GM23338 (cell line): ENCODE results near the gene COX11. TPM values are rescaled to one million over a fixed set of nuclear protein-coding genes. Genes with fewer than 3 reads are reported as not detected.

ENCODE experiments used
- ATAC-seq: fragments of 200-7000 bp; cut with Tn5 transposase; 3 replicates; pipeline ENCODE4 v1.9.1; 2020
- DNase-seq: peaks from one replicate; pipeline ENCODE4 v3.0.0-alpha.2; 2015; ENCODE audit warnings: low spot score
- H2AFZ ChIP-seq: fragments of 200-600 bp; sonication (generic); 2 replicates; pipeline ENCODE4 v1.8.0; 2016; ENCODE audit warnings: antibody characterized with exemption, mild to moderate bottlenecking, moderate library complexity
- H3F3A ChIP-seq: fragments of 200-600 bp; sonication (generic); replicated peaks from 2 replicates; pipeline ENCODE4 v1.8.0; 2017; ENCODE audit warnings: antibody characterized with exemption, mixed run types, low read depth
- H3K27ac ChIP-seq: fragments of 200-600 bp; sonication (generic); 2 replicates; pipeline ENCODE4 v1.6.1; 2016; ENCODE audit warnings: low read depth
- H3K27me3 ChIP-seq: fragments of 200-600 bp; sonication (generic); 2 replicates; pipeline ENCODE4 v1.8.0; 2016; ENCODE audit warnings: mild to moderate bottlenecking, mixed run types, moderate library complexity; ENCODE audit not compliant: insufficient read depth
- H3K36me3 ChIP-seq: fragments of 200-600 bp; sonication (generic); 2 replicates; pipeline ENCODE4 v1.8.0; 2016; ENCODE audit warnings: mild to moderate bottlenecking; ENCODE audit not compliant: insufficient read depth
- H3K4me1 ChIP-seq: fragments of 200-600 bp; sonication (generic); 2 replicates; pipeline ENCODE4 v1.8.0; 2016; ENCODE audit warnings: mild to moderate bottlenecking, moderate library complexity; ENCODE audit not compliant: insufficient read depth
- H3K4me2 ChIP-seq: fragments of 200-600 bp; sonication (generic); 2 replicates; pipeline ENCODE4 v1.7.1; 2017; ENCODE audit warnings: mixed run types
- H3K4me3 ChIP-seq: fragments of 200-600 bp; sonication (generic); 2 replicates; pipeline ENCODE4 v1.6.1; 2016; ENCODE audit warnings: mixed run types
- H3K79me2 ChIP-seq: fragments of 200-600 bp; sonication (generic); replicated peaks from 2 replicates; pipeline ENCODE4 v1.8.0; 2017; ENCODE audit warnings: mild to moderate bottlenecking; ENCODE audit not compliant: insufficient read depth
- H3K9me2 ChIP-seq: fragments of 200-600 bp; sonication (generic); 2 replicates; pipeline ENCODE4 v1.8.0; 2017; ENCODE audit not compliant: insufficient read depth
- H4K20me1 ChIP-seq: fragments of 200-600 bp; sonication (generic); replicated peaks from 2 replicates; pipeline ENCODE4 v1.8.0; 2017; ENCODE audit warnings: mild to moderate bottlenecking; ENCODE audit not compliant: insufficient read depth
- H3K27ac Mint-ChIP-seq: 2 replicates; pipeline ENCODE4 v1.8.0; 2020; ENCODE audit warnings: inconsistent platforms, mild to moderate bottlenecking, moderate library complexity, mixed read lengths
- H3K27me3 Mint-ChIP-seq: 3 replicates; pipeline ENCODE4 v1.8.0; 2022; ENCODE audit warnings: low read depth, mild to moderate bottlenecking, moderate library complexity, mixed read lengths, inconsistent platforms; ENCODE audit not compliant: insufficient read depth, poor library complexity
- H3K36me3 Mint-ChIP-seq: 3 replicates; pipeline ENCODE4 v1.8.0; 2021; ENCODE audit warnings: low read depth, mild to moderate bottlenecking, inconsistent platforms, moderate library complexity, mixed read lengths
- H3K4me1 Mint-ChIP-seq: 3 replicates; pipeline ENCODE4 v1.8.0; 2020; ENCODE audit warnings: mild to moderate bottlenecking, inconsistent platforms, mixed read lengths
- H3K4me3 Mint-ChIP-seq: 3 replicates; pipeline ENCODE4 v1.8.0; 2021; ENCODE audit warnings: moderate library complexity, mild to moderate bottlenecking, inconsistent platforms, mixed read lengths
- H3K9me3 Mint-ChIP-seq: 3 replicates; pipeline ENCODE4 v1.8.0; 2020; ENCODE audit warnings: moderate library complexity, mild to moderate bottlenecking, inconsistent platforms, mixed read lengths
- ETS1 ChIP-seq: IDR thresholded peaks from 2 replicates; pipeline ENCODE4 v1.6.1; 2016; ENCODE audit warnings: antibody characterized with exemption
- polyA plus RNA-seq: library from polyadenylated mRNA; unstranded; fragments of >200 nt; fragmentation: Nextera tagmentation; extraction: Ambion mirVana; gene quantifications from 2 replicates; pipeline ENCODE4 v1.2.1, GENCODE V29; 2016
- small RNA-seq: library from RNA; depleted of rRNA; stranded (forward); fragments of <200 nt; gene quantifications from one replicate; pipeline ENCODE3, GENCODE V24; 2014; ENCODE audit warnings: low replicate concordance
- total RNA-seq: library from RNA; depleted of rRNA; stranded (reverse); fragments of >200 nt; shearing (Covaris generic); gene quantifications from 2 replicates; pipeline ENCODE4 v1.2.3, GENCODE V29; 2014; rRNA removed

The COX11 gene
- total and polyA plus RNA-seq, 2 experiments from 2014 or later = 53.7 to 56.7 TPM

- H3K27me3 ChIP-seq = no peaks in the 10 kb centered on the region
- DNase-seq = no peak
- Mint-ChIP-seq H3K27me3 (peaks cover 2% of the 10 kb centered on the region), H3K4me1 (peaks cover 23% of the 10 kb centered on the region), H3K4me3 (no peak overlapping the region), H3K36me3 (peaks cover 84% of the 10 kb centered on the region), H3K27ac (no peak overlapping the region), H3K9me3 (peaks cover 7% of the 10 kb centered on the region; the same call in 2 of the 3 replicates)
- no peaks in the 10 kb centered on the region for H3F3A ChIP-seq
- no peak overlapping the region for H3K4me2 ChIP-seq
- H2AFZ ChIP-seq = no peak overlapping the region
- peaks cover 15% of the 10 kb centered on the region for H4K20me1 ChIP-seq
- TF ChIP-seq ETS1 = no peak
- H3K9me2 ChIP-seq = no peaks in the 10 kb centered on the region
- H3K36me3 ChIP-seq = peaks cover 54% of the 10 kb centered on the region
- H3K79me2 ChIP-seq = no peaks in the 10 kb centered on the region; the same call in none of the 2 replicates
- H3K27ac ChIP-seq = no peak overlapping the region
- peaks cover 16% of the 10 kb centered on the region for H3K4me1 ChIP-seq
- no peak overlapping the region for H3K4me3 ChIP-seq
- ATAC-seq = no peak
Observed at GRCh38 chr17:54916721-54917120, 51.7 kb downstream of the COX11 start.

Small RNA genes within 50 kb of the gene (small RNA-seq; reads per million reads assigned to genes)
- not detected for gene AC007485.1

Other genes starting within 250 kb of the COX11 start
- gene TOM1L1, start 67.8 kb downstream of the COX11 start, total RNA-seq = 58.0 and 68.0 TPM in 2 replicates
- 39.4 and 46.8 TPM in 2 replicates for gene TOM1L1, start 67.8 kb downstream of the COX11 start, polyA plus RNA-seq
- 45.4 and 52.1 TPM in 2 replicates for gene STXBP4, start 111 bp upstream of the COX11 start, total RNA-seq
- gene STXBP4, start 111 bp upstream of the COX11 start, polyA plus RNA-seq = 25.0 and 26.4 TPM in 2 replicates